Esophagus squamous epithelium (tissue), 5 donors: ENCODE measurements around the gene ULK4. TPM values are rescaled to one million over a fixed set of nuclear protein-coding genes. Genes with fewer than 3 reads are reported as not detected.
"Not testable (repeated sequence)": the region's sequence is repeated elsewhere in the genome, so short reads cannot be mapped to it uniquely, and the experiment has no call there.

ENCODE experiments used
- DNase-seq: peaks from one replicate; lab custom pipeline; 2025; lab: John Stamatoyannopoulos, UW
- H3K27ac ChIP-seq, 4 donors: fragments of 200-600 bp; sonication (generic); one replicate each; pipeline ENCODE4 v1.5.1; 2016 to 2019; ENCODE audit warnings: mild to moderate bottlenecking in 1 of 4
- H3K27me3 ChIP-seq, 4 donors: fragments of 200-600 bp; sonication (generic); 1 replicate in 3 of 4; 2 replicates in 1 of 4; pipeline versions ENCODE4 v1.5.1 to v1.6.0; 2017 to 2021; ENCODE audit warnings: antibody characterized with exemption in 1 of 4
- H3K36me3 ChIP-seq, 3 donors: fragments of 200-600 bp; sonication (generic); one replicate each; pipeline ENCODE4 v1.5.1; 2016 to 2019
- H3K4me1 ChIP-seq, 3 donors: fragments of 200-600 bp; sonication (generic); one replicate each; pipeline ENCODE4 v1.5.1; 2017 to 2019
- H3K4me3 ChIP-seq, 4 donors: fragments of 200-600 bp; sonication (generic); 1 replicate in 3 of 4; 2 replicates in 1 of 4; pipeline ENCODE4 v1.5.1; 2016 to 2019; ENCODE audit warnings: mild to moderate bottlenecking in 2 of 4, moderate library complexity in 1 of 4
- H3K9me3 ChIP-seq, 3 donors: fragments of 200-600 bp; sonication (generic); one replicate each; pipeline ENCODE4 v1.5.1; 2016 to 2019
- CTCF ChIP-seq, 6 experiments: fragments of 450-650 bp in 4 of 6; fragments of 200-600 bp in 2 of 6; sonication (generic) in 2 of 6; IDR thresholded peaks; one replicate each; pipeline ENCODE4 v1.5.1; 2016 to 2019; ENCODE audit warnings: antibody characterized with exemption in 6 of 6, mild to moderate bottlenecking in 4 of 6, moderate library complexity in 4 of 6
- POLR2A ChIP-seq, 4 donors: fragments of 450-650 bp; IDR thresholded peaks; one replicate each; pipeline ENCODE4 v1.6.1; 2017; ENCODE audit warnings: antibody characterized with exemption in 4 of 4, mild to moderate bottlenecking in 4 of 4, moderate library complexity in 3 of 4
- WGBS, 2 donors: methylation state at CpG; one replicate each; pipeline ENCODE4 v1.1.5; 2018; 5-methylcytosine and 5-hydroxymethylcytosine counted together
- intact Hi-C: fragments of 100-400 bp; cut with DNase I; formaldehyde crosslinking; loops from one replicate; pipeline ENCODE4 v1.15.0; 2022
- total RNA-seq, 4 donors: library from RNA; depleted of rRNA; stranded (reverse); fragments of >200 nt; gene quantifications; one replicate each; pipeline ENCODE4 v1.1.0, GENCODE V29; 2016
- donor health status: DM: yes; HTN: yes; CAD: no.

Gene ULK4
- total RNA-seq, 4 donors from 2014 or later = 2.2 to 11.4 (median 7.9) TPM

- Histone ChIP-seq H3K27me3 (no peaks in the 10 kb centered on the region), H3K27ac (no peak overlapping the region), H3K4me3 (no peak overlapping the region), H3K9me3 (no peaks in the 10 kb centered on the region), H3K4me1 (no peaks in the 10 kb centered on the region), H3K36me3 (no peaks in the 10 kb centered on the region)
- no peak for TF ChIP-seq CTCF (IDR thresholded peaks at IDR 0.05)
- TF ChIP-seq POLR2A (IDR thresholded peaks at IDR 0.05) = no peak
- DNase-seq = no peak
- intact Hi-C loops = no loop called here
- WGBS, 2 donors = 67 to 75% methylated on average over 1 of the region's 4 CpGs
These were observed 504.7 kb downstream of the ULK4 start for GRCh38 chr3:41457176-41457575.

GRCh38 chr3:41456162-41456561 is 505.7 kb downstream of the ULK4 start:
- no peaks in the 10 kb centered on the region for H3K4me1 ChIP-seq
- no peak overlapping the region for H3K4me3 ChIP-seq
- DNase-seq = no peak
- H3K27ac ChIP-seq = no peak overlapping the region
- TF ChIP-seq POLR2A (IDR thresholded peaks at IDR 0.05) (no peak), CTCF (IDR thresholded peaks at IDR 0.05) (no peak)
- H3K9me3 ChIP-seq = no peaks in the 10 kb centered on the region
- intact Hi-C loops = no loop called here
- no peaks in the 10 kb centered on the region for H3K27me3 ChIP-seq
- 100% methylated on average over 1 of the region's 2 CpGs; no CpG with 5 or more reads in 1 of the 2 donors for whole genome bisulfite sequencing, 2 donors
- H3K36me3 ChIP-seq = no peaks in the 10 kb centered on the region

GRCh38 chr3:41453618-41454017 is 508.3 kb downstream of the ULK4 start:
- H3K4me3 ChIP-seq, H3K9me3 ChIP-seq, intact Hi-C loops, H3K27ac ChIP-seq, DNase-seq, H3K27me3 ChIP-seq, H3K4me1 ChIP-seq, H3K36me3 ChIP-seq: not testable (repeated sequence)
- WGBS, 2 donors = 96 to 100% methylated on average over 1 of the region's 1 CpG

- no peaks in the 10 kb centered on the region for H3K9me3 ChIP-seq
- TF ChIP-seq CTCF (IDR thresholded peaks at IDR 0.05) (peak in 1 of 6 experiments; percentile 18), POLR2A (IDR thresholded peaks at IDR 0.05) (no peak)
- no peak for DNase-seq
- H3K36me3 ChIP-seq = no peaks in the 10 kb centered on the region
- WGBS, 2 donors = 65 to 79% methylated on average over 4 of the region's 4 CpGs
- intact Hi-C loops = no loop called here
- H3K27ac ChIP-seq = no peak overlapping the region
- H3K4me3 ChIP-seq = no peak overlapping the region
- no peaks in the 10 kb centered on the region for H3K27me3 ChIP-seq
- no peaks in the 10 kb centered on the region for H3K4me1 ChIP-seq
These were observed 511.3 kb downstream of the ULK4 start for GRCh38 chr3:41450416-41451231.

DNA sequence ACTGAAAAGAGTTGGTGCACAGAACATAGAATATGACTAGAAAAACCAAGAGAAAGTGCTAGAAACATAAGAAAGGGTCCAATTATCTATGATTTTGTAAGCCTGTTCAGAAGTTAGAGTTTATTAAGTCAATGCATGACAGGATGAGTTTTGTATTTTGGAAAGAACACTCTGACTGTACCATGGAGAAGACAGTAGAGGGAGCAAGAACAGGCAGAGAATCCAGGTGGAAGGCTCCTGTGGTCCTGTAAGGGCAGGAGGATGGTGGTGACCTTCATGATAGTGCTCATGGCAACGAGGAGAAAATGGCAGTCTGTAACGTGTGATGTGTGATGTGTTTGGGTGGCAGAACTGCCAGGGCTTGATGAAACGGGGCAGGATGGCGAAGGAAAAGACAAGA is 513.5 kb downstream of the ULK4 start:
- 81 to 94% methylated on average over 4 of the region's 4 CpGs for WGBS, 2 donors
- DNase-seq = no peak
- Histone ChIP-seq H3K4me3 (no peak overlapping the region), H3K4me1 (no peaks in the 10 kb centered on the region), H3K27me3 (no peaks in the 10 kb centered on the region), H3K9me3 (no peaks in the 10 kb centered on the region), H3K36me3 (no peaks in the 10 kb centered on the region), H3K27ac (no peak overlapping the region)
- intact Hi-C loops = no loop called here
- TF ChIP-seq CTCF (IDR thresholded peaks at IDR 0.05) (no peak), POLR2A (IDR thresholded peaks at IDR 0.05) (no peak)
